ENCODE results near the gene TBRG1.

Gene TBRG1

GRCh38 chr11:124670732-124671131 lies 48.1 kb downstream of the TBRG1 start:
- H3K36me3 Mint-ChIP-seq: peaks cover 2% of the 10 kb centered on the region
- H3K9me3 Mint-ChIP-seq: no peaks in the 10 kb centered on the region
- no peaks in the 10 kb centered on the region for H3K27me3 Mint-ChIP-seq
- H3K4me3 Mint-ChIP-seq: peak overlapping the region; percentile 17
- H3K4me1 Mint-ChIP-seq: peaks cover 26% of the 10 kb centered on the region
- peak overlapping the region; percentile 20 for H3K27ac Mint-ChIP-seq

DNA sequence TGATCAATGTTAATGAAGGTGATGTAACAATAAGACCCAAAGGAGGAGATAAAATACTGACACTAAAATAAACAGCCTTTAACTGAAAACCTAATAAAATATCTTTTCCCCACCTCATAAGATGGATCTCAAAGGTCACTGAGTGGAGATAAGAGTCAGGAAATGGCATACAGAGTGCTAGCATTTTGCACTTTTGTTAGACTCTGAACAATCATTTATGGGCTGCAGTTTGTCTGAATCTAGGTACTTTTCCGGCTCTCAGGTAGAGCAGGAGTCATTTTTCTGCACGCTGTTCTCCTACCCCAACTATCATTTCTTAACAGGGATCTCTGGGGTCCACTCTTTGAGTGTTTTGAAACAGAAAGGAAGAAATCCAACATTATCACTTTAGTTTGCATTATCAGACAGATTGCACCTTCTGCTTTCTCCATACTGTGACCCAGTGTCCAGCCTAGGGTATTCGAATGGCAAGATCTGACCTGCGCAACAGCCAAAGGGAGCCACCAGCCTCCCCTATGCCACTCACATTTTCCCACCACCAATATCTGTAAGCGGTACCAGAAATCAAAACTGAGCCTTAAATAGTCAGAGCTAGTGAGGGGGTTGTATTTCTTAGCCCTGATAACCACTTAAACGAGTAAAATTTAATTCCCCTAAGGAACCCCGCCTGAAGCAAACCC lies 50.0 kb downstream of the TBRG1 start:
- Mint-ChIP-seq H3K4me3 (peak overlapping the region; percentile 91), H3K9me3 (no peaks in the 10 kb centered on the region), H3K4me1 (peaks cover 26% of the 10 kb centered on the region), H3K36me3 (no peaks in the 10 kb centered on the region), H3K27ac (peak overlapping the region; percentile 93), H3K27me3 (no peaks in the 10 kb centered on the region)

- H3K27me3 Mint-ChIP-seq: no peaks in the 10 kb centered on the region
- H3K4me1 Mint-ChIP-seq: peaks cover 26% of the 10 kb centered on the region
- H3K4me3 Mint-ChIP-seq: peak within 1 kb of the TSS; percentile 91
- H3K9me3 Mint-ChIP-seq: no peaks in the 10 kb centered on the region
- peak within 1 kb of the TSS; percentile 96 for H3K27ac Mint-ChIP-seq
- H3K36me3 Mint-ChIP-seq: no peaks in the 10 kb centered on the region
Observed at GRCh38 chr11:124673333-124674167, 50.9 kb downstream of the TBRG1 start, which contains the start of the genes SIAE and SPA17. SIAE (minus strand) TSS chr11:124673739; CDS start chr11:124673708, 31 bp downstream. SPA17 (plus strand) TSS chr11:124673904; CDS start chr11:124675265, 1,361 bp downstream.

DNA sequence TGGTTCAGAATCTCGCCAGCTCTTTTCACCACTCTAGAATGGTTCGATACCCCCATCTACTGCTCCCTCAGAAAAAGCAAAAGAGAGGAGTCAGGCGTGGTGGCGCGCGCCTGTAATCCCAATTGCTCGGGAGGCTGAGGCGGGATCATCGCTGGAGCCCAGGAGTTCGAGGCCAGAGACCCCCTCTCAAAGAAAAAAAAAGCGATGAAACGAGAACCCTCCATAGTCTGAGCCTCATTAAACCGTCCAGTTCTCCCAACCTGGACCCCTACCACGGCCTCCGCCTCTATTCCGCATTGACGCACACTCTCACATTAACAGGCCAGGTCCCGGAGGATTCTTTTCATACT lies 51.5 kb downstream of the TBRG1 start:
- peak overlapping the region; percentile 91 for H3K4me3 Mint-ChIP-seq
- no peaks in the 10 kb centered on the region for H3K27me3 Mint-ChIP-seq
- no peaks in the 10 kb centered on the region for H3K36me3 Mint-ChIP-seq
- peak overlapping the region; percentile 96 for H3K27ac Mint-ChIP-seq
- H3K4me1 Mint-ChIP-seq: peaks cover 26% of the 10 kb centered on the region
- no peaks in the 10 kb centered on the region for H3K9me3 Mint-ChIP-seq

GRCh38 chr11:124674571-124674970 lies 51.9 kb downstream of the TBRG1 start:
- H3K9me3 Mint-ChIP-seq: no peaks in the 10 kb centered on the region
- H3K4me3 Mint-ChIP-seq: peak overlapping the region; percentile 91
- H3K27me3 Mint-ChIP-seq: no peaks in the 10 kb centered on the region
- H3K4me1 Mint-ChIP-seq: peaks cover 26% of the 10 kb centered on the region
- H3K36me3 Mint-ChIP-seq: no peaks in the 10 kb centered on the region
- peak overlapping the region; percentile 69 for H3K27ac Mint-ChIP-seq

DNA sequence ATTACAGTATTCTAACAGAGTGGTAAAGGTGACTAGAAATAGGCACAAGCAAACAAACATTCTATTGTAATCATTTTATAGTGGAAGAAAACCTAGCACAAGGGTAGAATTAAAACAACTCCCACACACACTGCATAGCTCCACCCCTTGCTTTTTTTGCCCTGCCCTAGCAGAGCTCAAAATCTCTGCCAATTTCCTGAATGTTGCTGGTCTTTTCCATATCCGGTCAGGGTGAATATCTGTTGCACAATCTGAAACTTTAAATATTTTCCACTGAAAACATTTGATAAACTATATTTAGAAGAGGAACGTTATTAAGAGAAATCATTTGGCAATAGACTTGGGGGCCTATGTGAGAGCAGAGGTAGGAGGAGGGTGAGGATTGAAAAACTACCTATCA lies 53.7 kb downstream of the TBRG1 start:
- Mint-ChIP-seq H3K36me3 (no peaks in the 10 kb centered on the region), H3K4me1 (peaks cover 26% of the 10 kb centered on the region), H3K9me3 (no peaks in the 10 kb centered on the region), H3K4me3 (no peak overlapping the region), H3K27me3 (no peaks in the 10 kb centered on the region), H3K27ac (no peak overlapping the region)

- Mint-ChIP-seq H3K4me3 (no peak overlapping the region), H3K9me3 (peaks cover 5% of the 10 kb centered on the region), H3K27me3 (no peaks in the 10 kb centered on the region), H3K4me1 (peaks cover 12% of the 10 kb centered on the region), H3K36me3 (peaks cover 7% of the 10 kb centered on the region), H3K27ac (no peak overlapping the region)
Observed at GRCh38 chr11:124678416-124678815, 55.8 kb downstream of the TBRG1 start.

GRCh38 chr11:124681421-124681820 lies 58.8 kb downstream of the TBRG1 start:
- Mint-ChIP-seq H3K36me3 (peaks cover 14% of the 10 kb centered on the region), H3K27me3 (no peaks in the 10 kb centered on the region), H3K4me1 (no peaks in the 10 kb centered on the region)

DNA sequence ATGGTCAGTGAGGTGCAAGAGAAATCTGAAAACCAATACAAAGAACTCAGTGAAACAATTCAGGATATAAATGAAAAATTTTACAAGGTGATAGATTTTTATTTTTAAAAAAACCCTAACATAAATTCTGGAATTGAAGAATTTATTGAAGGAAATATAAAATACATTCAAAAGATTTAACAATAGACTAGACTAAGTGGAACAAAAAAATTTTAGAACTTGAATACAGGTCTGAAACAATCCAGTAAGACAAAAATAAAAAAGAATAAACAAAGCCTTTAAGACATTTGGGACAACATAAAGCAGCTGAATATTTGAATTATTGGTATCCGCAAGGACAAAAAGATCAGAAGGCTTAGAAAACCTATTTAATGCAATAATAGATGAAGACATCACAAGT lies 59.8 kb downstream of the TBRG1 start:
- no peak overlapping the region for H3K27ac Mint-ChIP-seq
- H3K4me1 Mint-ChIP-seq: no peaks in the 10 kb centered on the region
- no peak overlapping the region for H3K4me3 Mint-ChIP-seq
- H3K9me3 Mint-ChIP-seq: peaks cover 26% of the 10 kb centered on the region
- peaks cover 20% of the 10 kb centered on the region for H3K36me3 Mint-ChIP-seq
- H3K27me3 Mint-ChIP-seq: no peaks in the 10 kb centered on the region

More at GRCh38 chr11:124681421-124681820, 58.8 kb downstream of the TBRG1 start:
- H3K9me3 Mint-ChIP-seq: peaks cover 15% of the 10 kb centered on the region
- H3K27ac Mint-ChIP-seq: no peak overlapping the region
- no peak overlapping the region for H3K4me3 Mint-ChIP-seq

All from activated naive CD4-positive, alpha-beta T cell treated with anti-CD3 and anti-CD28 coated beads, Interleukin-2, amount 50 U/mL, for 24 hours (primary cell).